Heart left ventricle (tissue), 16 donors: ENCODE measurements around the gene ZNF621. TPM values are rescaled to one million over a fixed set of nuclear protein-coding genes. Genes with fewer than 3 reads are reported as not detected.
A peak's percentile ranks its signal among the peaks of the same experiment; 100 is the strongest.

Source experiments
- ATAC-seq, 4 donors: fragments of 200-7000 bp; cut with Tn5 transposase; one replicate each; pipeline ENCODE4 v1.9.1; 2020 to 2022; ENCODE audit warnings: moderate library complexity in 4 of 4, mild to moderate bottlenecking in 3 of 4, moderate number of reproducible peaks in 1 of 4
- DNase-seq, 5 donors: peaks; one replicate each; pipeline ENCODE4 v3.0.0-alpha.2; 2020
- H3K27ac ChIP-seq, 12 donors: fragments of 200-600 bp; sonication (generic) in 4 of 12; one replicate each; pipeline versions ENCODE4 v1.5.0 to v1.8.0; 2016 to 2022; ENCODE audit warnings: mild to moderate bottlenecking in 2 of 12
- H3K27me3 ChIP-seq, 9 donors: fragments of 200-600 bp; sonication (generic) in 2 of 9; one replicate each; pipeline versions ENCODE4 v1.5.1 to v1.8.0; 2016 to 2022; ENCODE audit warnings: mild to moderate bottlenecking in 3 of 9
- H3K36me3 ChIP-seq, 9 donors: fragments of 200-600 bp; sonication (generic) in 2 of 9; one replicate each; pipeline versions ENCODE4 v1.5.0 to v1.8.0; 2018 to 2022; ENCODE audit warnings: mild to moderate bottlenecking in 2 of 9
- H3K4me1 ChIP-seq, 12 donors: fragments of 200-600 bp; sonication (generic) in 4 of 12; one replicate each; pipeline versions ENCODE4 v1.5.0 to v1.8.0; 2016 to 2022; ENCODE audit warnings: mild to moderate bottlenecking in 3 of 12
- H3K4me3 ChIP-seq, 12 donors: fragments of 200-600 bp; sonication (generic) in 4 of 12; one replicate each; pipeline versions ENCODE4 v1.5.0 to v1.8.0; 2017 to 2022; ENCODE audit warnings: mild to moderate bottlenecking in 9 of 12, moderate library complexity in 4 of 12
- H3K9me3 ChIP-seq, 12 donors: fragments of 200-600 bp; sonication (generic) in 4 of 12; one replicate each; pipeline versions ENCODE4 v1.5.0 to v1.8.0; 2016 to 2022; ENCODE audit warnings: mild to moderate bottlenecking in 1 of 12
- CTCF ChIP-seq, 12 donors: fragments of 200-600 bp; sonication (generic) in 4 of 12; IDR thresholded peaks; one replicate each; pipeline versions ENCODE4 v1.5.0 to v1.8.0; 2018 to 2022; ENCODE audit warnings: antibody characterized with exemption in 12 of 12, mild to moderate bottlenecking in 5 of 12
- POLR2A ChIP-seq, 2 donors: fragments of 450-650 bp; IDR thresholded peaks; one replicate each; pipeline ENCODE4 v1.6.1; 2017; ENCODE audit warnings: antibody characterized with exemption in 2 of 2, mild to moderate bottlenecking in 2 of 2, moderate library complexity in 2 of 2
- WGBS, 4 donors: extraction: QIAGEN DNeasy Blood & Tissue Kit in 2 of 4; methylation state at CpG; one replicate each; pipeline versions ENCODE4 v1.1.5 to v1.1.7; 2013 to 2018; 5-methylcytosine and 5-hydroxymethylcytosine counted together
- intact Hi-C, 10 donors: fragments of 100-400 bp; cut with DNase I; formaldehyde crosslinking; loops; one replicate each; pipeline versions ENCODE4 v1.11.1 to v1.14.2; 2022
- long read RNA-seq, 3 donors: library from polyadenylated mRNA; unstranded; transcript quantifications; one replicate each; pipeline ENCODE4 v2.0.0, GENCODE V29; 2020 to 2021
- polyA plus RNA-seq, 2 donors: library from polyadenylated mRNA; stranded (reverse); fragments of 200-250 nt; gene quantifications; one replicate each; pipeline ENCODE4 v1.2.3, GENCODE V29; 2013
- total RNA-seq, 9 donors: library from RNA; depleted of rRNA in 2 of 9; stranded (reverse); fragments of >200 nt in 2 of 9; fragmentation: NEBNext Ultra II Directional in 3 of 9; extraction: Animal tissue kit (Norgen Biotek cat#: 25700) in 3 of 9; gene quantifications; one replicate each; pipeline versions ENCODE4 v1.1.0 to v1.2.4, GENCODE V29; 2016 to 2023
- donor health status: ischemic (EF 13 %, LVEDD 7.1; RV severe dilation, severe dysfunction).
- donor health status: healthy with polysubstance abuse.
- donor health status: DM: no; HTN: yes; CAD: no.
- donor health status: DM: no; HTN: no; CAD: no.
- donor health status: ischemic (EF 25% LVEDD 6.9; RV normal size, moderate dysfunction).
- donor health status: ischemic (EF 25% LVEDD 5.7; RV mildly dilated, moderate dysfunction).
- donor health status: healthy.
- donor health status: DM: yes; HTN: yes; CAD: no.
- donor health status: ischemic (EF 35%, LVEDD 5.7; RV mildly dilated, moderate dysfunction).
- donor health status: nonischemic (EF 11% LVEDD 7.7; RV severe dilation, severe dysfunction).
- donor health status: DM: yes; HTN: yes; CAD: no.
- donor health status: PGD.
- donor health status: ischemic (EF 29% LVEDD 5.4; RV normal size, mild dysfunction).
- donor health status: nonischemic (EF 23%, LVEDD 6.1; RV moderate dilation, normal function).

Gene ZNF621
- total RNA-seq: 10 to 100 TPM in 4 of 9 donors, 1 to 10 TPM in 5; 7.6 to 14.3 (median 9.7) TPM
- 1 to 10 TPM; 7.4 to 7.5 TPM for polyA plus RNA-seq
- long read RNA-seq, donor 1, full-length matches to known transcripts: 3 of 5 reads
- long read RNA-seq, donor 1, partial matches to known transcripts: 0 of 5 reads
- long read RNA-seq, donor 1, other reads (novel, unspliced or antisense): 2 of 5 reads
- long read RNA-seq, donor 2, full-length matches to known transcripts: 5 of 11 reads
- long read RNA-seq, donor 2, partial matches to known transcripts: 0 of 11 reads
- long read RNA-seq, donor 2, other reads (novel, unspliced or antisense): 6 of 11 reads
- long read RNA-seq, donor 3, full-length matches to known transcripts: 4 of 10 reads
- long read RNA-seq, donor 3, partial matches to known transcripts: 1 of 10 reads
- long read RNA-seq, donor 3, other reads (novel, unspliced or antisense): 5 of 10 reads

GRCh38 chr3:40524568-40525285 is at the start of gene ZNF621:
Gene ZNF621, plus strand, starts transcription at chr3:40524960. Its CDS starts 881 bp downstream, at chr3:40525841.
- H3K4me1 ChIP-seq: peaks cover 0 to 19% (median 13%) of the 10 kb centered on the region in 12 donors
- peak within 1 kb of the TSS; percentile 70 to 94 (median 86) for H3K27ac ChIP-seq
- TF ChIP-seq CTCF (IDR thresholded peaks at IDR 0.05): peak in 1 of 12 donors; percentile 15
- TF ChIP-seq POLR2A (IDR thresholded peaks at IDR 0.05): peak in 1 of 2 donors; percentile 87
- H3K9me3 ChIP-seq: no peaks in the 10 kb centered on the region
- H3K27me3 ChIP-seq: no peaks in the 10 kb centered on the region
- DNase-seq (peak; percentile 93 to 96 (median 94)), ATAC-seq (peak; percentile 96 to 100 (median 100))
- peaks cover 0 to 37% (median 31%) of the 10 kb centered on the region in 9 donors for H3K36me3 ChIP-seq
- intact Hi-C loops: loop anchor here (1.0 to 10.0 kb wide), 8 partner anchors 18 to 200 kb away; partner anchors contain the start of genes RPL14 (in 6 of the 10) and ZNF620 (in 1 of the 10)
- WGBS, 4 donors: 0 to 1% (median 1%) methylated on average over 42 to 59 of the region's 59 CpGs
- peak within 1 kb of the TSS; percentile 54 to 95 (median 84) for H3K4me3 ChIP-seq

- intact Hi-C loops: no loop called here
- H3K27ac ChIP-seq: peak within 1 kb of the TSS; percentile 32 to 88 (median 64)
- no peaks in the 10 kb centered on the region for H3K27me3 ChIP-seq
- peaks cover 0 to 12% (median 7%) of the 10 kb centered on the region in 12 donors for H3K4me1 ChIP-seq
- ATAC-seq: peak; percentile 83 to 96 (median 95)
- TF ChIP-seq POLR2A (IDR thresholded peaks at IDR 0.05) (peak in 1 of 2 donors; percentile 42), CTCF (IDR thresholded peaks at IDR 0.05) (peak in 1 of 12 donors; percentile 6)
- no peaks in the 10 kb centered on the region for H3K9me3 ChIP-seq
- peak; percentile 74 to 84 (median 82) for DNase-seq
- peak within 1 kb of the TSS; percentile 67 to 97 (median 82) for H3K4me3 ChIP-seq
- WGBS, 4 donors: 11 to 16% (median 14%) methylated on average over 48 of the region's 48 CpGs
- peaks cover 0 to 34% (median 29%) of the 10 kb centered on the region in 9 donors for H3K36me3 ChIP-seq
These were observed 48.0 kb upstream of the ZNF621 start, which contains the start of gene ZNF619 for GRCh38 chr3:40476478-40477470. Gene ZNF619, plus strand, starts transcription at chr3:40477122. Its CDS starts 858 bp downstream, at chr3:40477980.

GRCh38 chr3:40477666-40478065 is 47.1 kb upstream of the ZNF621 start:
- Histone ChIP-seq H3K27me3 (no peaks in the 10 kb centered on the region), H3K36me3 (peaks cover 0 to 42% (median 38%) of the 10 kb centered on the region in 9 donors), H3K9me3 (no peaks in the 10 kb centered on the region), H3K4me1 (peaks cover 0 to 12% (median 7%) of the 10 kb centered on the region in 12 donors), H3K4me3 (peak overlapping the region; percentile 67 to 97 (median 82)), H3K27ac (peak overlapping the region in 5 of 12 donors; percentile 41 to 88 (median 75))
- ATAC-seq: peak in 3 of 4 donors; percentile 12 to 55 (median 46)
- intact Hi-C loops: no loop called here
- TF ChIP-seq CTCF (IDR thresholded peaks at IDR 0.05) (no peak), POLR2A (IDR thresholded peaks at IDR 0.05) (no peak)
- 32 to 44% (median 40%) methylated on average over 4 of the region's 4 CpGs for WGBS, 4 donors
- no peak for DNase-seq
